Endothelial cell of umbilical vein (primary cell): ENCODE results near the gene DOCK1. TPM values are rescaled to one million over a fixed set of nuclear protein-coding genes. Genes with fewer than 3 reads are reported as not detected.

Experiments
- BruUV-seq: library from RNA; stranded (reverse); fragments of 400-500 nt; replicated peaks from 2 replicates; lab custom pipeline; 2021; lab: Mats Ljungman, UMichigan
- CTCF ChIA-PET: fragments of 300-600, 350-600 bp; sonication (Branson Sonifier 250); formaldehyde crosslinking; loops from one replicate; lab custom pipeline; 2021; ENCODE audit warnings: antibody characterized with exemption, inconsistent platforms; lab: Charles Lee
- POLR2A ChIA-PET: fragments of 300-600, 350-600 bp; sonication (Branson Sonifier 250); formaldehyde crosslinking; loops from one replicate; lab custom pipeline; 2021; ENCODE audit warnings: antibody characterized with exemption, inconsistent platforms; lab: Charles Lee
- DNase-seq: peaks from one replicate; pipeline ENCODE4 v3.0.0-alpha.2; 2011; ENCODE audit warnings: low read depth, low spot score
- FAIRE-seq: peaks from 2 replicates; lab custom pipeline; 2011; peaks lifted over from hg19 to GRCh38; lab: Jason Lieb, UNC
- H2AFZ ChIP-seq: 2 replicates; pipeline ENCODE4 v1.6.0; 2012; ENCODE audit warnings: low read depth, low read length, control low read depth, inconsistent platforms
- H3K27ac ChIP-seq: 2 replicates; pipeline ENCODE4 v1.5.1; 2011; ENCODE audit warnings: low read depth, mild to moderate bottlenecking, control low read depth, low read length, moderate library complexity; ENCODE audit not compliant: insufficient read depth
- H3K27me3 ChIP-seq, 2 experiments: 2 replicates each; pipeline versions ENCODE4 v1.6.0 to v1.6.1; 2011; ENCODE audit warnings: low read length in 2 of 2, mixed read lengths in 1 of 2; ENCODE audit not compliant: control insufficient read depth in 2 of 2, insufficient read depth in 2 of 2
- H3K36me3 ChIP-seq, 2 experiments: 2 replicates in 1 of 2; 3 replicates in 1 of 2; pipeline ENCODE4 v1.5.1; 2011; ENCODE audit warnings: low read length in 2 of 2, mild to moderate bottlenecking in 1 of 2, moderate library complexity in 1 of 2; ENCODE audit not compliant: control insufficient read depth in 2 of 2, insufficient read depth in 2 of 2; ENCODE audit errors: extremely low read depth in 1 of 2
- H3K4me1 ChIP-seq: 3 replicates; pipeline ENCODE4 v1.5.1; 2011; ENCODE audit warnings: mild to moderate bottlenecking, low read length; ENCODE audit not compliant: control insufficient read depth, insufficient read depth; ENCODE audit errors: extremely low read depth
- H3K4me2 ChIP-seq: 2 replicates; pipeline ENCODE4 v1.6.1; 2011; ENCODE audit warnings: low read length, control low read depth, mixed read lengths; ENCODE audit not compliant: insufficient read depth
- H3K4me3 ChIP-seq, 3 experiments: fragments of 200-600 bp in 1 of 3; sonication (generic), shearing (Covaris generic) in 1 of 3; replicated peaks in 1 of 3; 2 replicates each; pipeline ENCODE4 v1.5.1; 2011 to 2016; ENCODE audit warnings: control low read depth in 3 of 3, low read length in 3 of 3, mild to moderate bottlenecking in 2 of 3, inconsistent platforms in 1 of 3, low read depth in 1 of 3, moderate library complexity in 1 of 3; ENCODE audit not compliant: insufficient read depth in 1 of 3
- H3K79me2 ChIP-seq: 2 replicates; pipeline ENCODE4 v1.6.0; 2012; ENCODE audit warnings: low read length, inconsistent platforms; ENCODE audit not compliant: control insufficient read depth, insufficient read depth
- H3K9ac ChIP-seq: replicated peaks from 2 replicates; pipeline ENCODE3; 2011; ENCODE audit warnings: low read length, control low read depth; ENCODE audit not compliant: insufficient read depth; ENCODE audit errors: extremely low read depth
- H3K9me1 ChIP-seq: replicated peaks from 3 replicates; pipeline ENCODE4 v1.6.0; 2011; ENCODE audit warnings: mild to moderate bottlenecking, low read length; ENCODE audit not compliant: control insufficient read depth, insufficient read depth; ENCODE audit errors: extremely low read depth
- H3K9me3 ChIP-seq: replicated peaks from 2 replicates; pipeline ENCODE4 v1.5.1; 2012; ENCODE audit warnings: low read length, inconsistent platforms; ENCODE audit not compliant: control insufficient read depth, insufficient read depth
- H4K20me1 ChIP-seq: replicated peaks from 2 replicates; pipeline ENCODE3; 2011; ENCODE audit warnings: mild to moderate bottlenecking, low read length; ENCODE audit not compliant: control insufficient read depth, insufficient read depth; ENCODE audit errors: extremely low read depth
- EZH2 ChIP-seq: IDR thresholded peaks from 2 replicates; pipeline ENCODE4 v1.6.1; 2012; ENCODE audit warnings: borderline replicate concordance, low read depth, mild to moderate bottlenecking, moderate library complexity, low read length, inconsistent platforms; ENCODE audit not compliant: severe bottlenecking
- FOS ChIP-seq: IDR thresholded peaks from 2 replicates; pipeline ENCODE4 v1.6.1; 2011; ENCODE audit warnings: mild to moderate bottlenecking, low read length, moderate library complexity, borderline replicate concordance; ENCODE audit not compliant: insufficient read depth
- GATA2 ChIP-seq: IDR thresholded peaks from 2 replicates; pipeline ENCODE4 v1.7.0; 2011; ENCODE audit warnings: low read depth, mild to moderate bottlenecking, moderate library complexity, mixed read lengths, low read length; ENCODE audit not compliant: insufficient read length, insufficient read depth
- JUN ChIP-seq: IDR thresholded peaks from 2 replicates; pipeline ENCODE4 v1.6.1; 2011; ENCODE audit warnings: borderline replicate concordance, low read depth; ENCODE audit not compliant: insufficient read length, insufficient read depth
- MYC ChIP-seq: IDR thresholded peaks from one replicate; pipeline ENCODE4 v1.6.1; 2011; ENCODE audit warnings: mild to moderate bottlenecking, low read depth, low read length
- POLR2A ChIP-seq: IDR thresholded peaks from 2 replicates; pipeline ENCODE4 v1.6.1; 2012; ENCODE audit warnings: low read depth, mild to moderate bottlenecking, control low read depth, low read length
- POLR2AphosphoS5 ChIP-seq: IDR thresholded peaks from 2 replicates; pipeline ENCODE4 v1.6.1; 2012; ENCODE audit warnings: low read depth, mild to moderate bottlenecking, control low read depth, low read length, moderate library complexity; ENCODE audit not compliant: insufficient read depth
- dilution Hi-C: fragments of 300-500 bp; cut with MboI; formaldehyde crosslinking; loops from one replicate; pipeline ENCODE4 v1.15.0; 2019; ENCODE audit warnings: low sequenced_read_pairs; ENCODE audit not compliant: extremely low pct_ligation_motif_present
- intact Hi-C: fragments of 100-400 bp; cut with micrococcal nuclease; formaldehyde crosslinking; loops from one replicate; pipeline ENCODE4 v1.10.0; 2022
- polyA plus RNA-seq, 4 experiments: library from polyadenylated mRNA; depleted of rRNA in 3 of 4; stranded (reverse) in 3 of 4; unstranded in 1 of 4; fragments of >200 nt; gene quantifications; 2 replicates each; pipeline versions ENCODE4 v1.2.1 to v1.2.3, GENCODE V29; 2011 to 2012; ENCODE audit warnings: missing spikeins in 1 of 4
- total RNA-seq: library from RNA; stranded (reverse); gene quantifications from 2 replicates; pipeline ENCODE4 v1.2.3, GENCODE V29; 2021
- TF ChIP-seq, protein P1 (sequence below): IDR thresholded peaks from 2 replicates; pipeline ENCODE4 v1.6.1; 2011; ENCODE audit not compliant: insufficient read depth, insufficient read length
- TF ChIP-seq, protein P2 (sequence below), 2 donors: IDR thresholded peaks; 1 replicate in 1 of 2; 2 replicates in 1 of 2; pipeline ENCODE4 v1.5.1; 2011; ENCODE audit warnings: low read length in 2 of 2, mild to moderate bottlenecking in 2 of 2, moderate library complexity in 2 of 2, control low read depth in 1 of 2, inconsistent platforms in 1 of 2, low read depth in 1 of 2; ENCODE audit not compliant: insufficient read depth in 1 of 2; ENCODE audit errors: extremely low read depth in 1 of 2

DOCK1 gene
- total and polyA plus RNA-seq, 2 donors (not counting 3 experiments of a cell fraction or from before 2014, with no cell fraction given), result 22.5 to 83.1 TPM

DNA sequence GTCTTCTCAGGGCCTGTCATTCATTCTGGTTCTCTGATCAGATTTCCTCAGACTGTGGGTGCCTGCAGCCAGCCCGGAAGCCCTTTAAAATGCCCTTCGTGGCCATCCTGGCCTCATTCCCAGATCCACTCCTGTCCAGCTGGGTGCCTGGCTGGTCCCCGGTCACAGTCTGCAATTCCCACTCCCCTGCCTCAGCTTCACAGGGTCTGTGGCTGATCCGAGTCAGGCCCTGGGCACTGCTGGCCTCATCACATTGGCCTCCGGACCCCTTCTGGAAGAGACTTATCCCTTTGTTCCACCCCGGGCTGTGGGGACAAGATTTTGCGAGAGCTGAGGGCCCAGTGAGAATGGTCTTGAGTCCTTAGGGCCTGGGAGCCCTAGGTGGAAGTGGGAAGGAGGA, 12.1 kb downstream of the DOCK1 start:
- no peaks in the 10 kb centered on the region for H3K27me3 ChIP-seq
- peaks cover 91% of the 10 kb centered on the region for H3K79me2 ChIP-seq
- CTCF ChIA-PET, result interaction anchor here (1.6 kb wide), 1 partner anchor 983 kb away, joined by 4 read pairs; no protein-coding TSS in a partner anchor
- H3K4me3 ChIP-seq, result no peak overlapping the region
- no peak for FAIRE-seq
- POLR2A ChIA-PET, result no interaction called here
- no peak overlapping the region for H3K4me2 ChIP-seq
- TF ChIP-seq FOS (no peak), POLR2AphosphoS5 (no peak), MYC (no peak), GATA2 (no peak), EZH2 (no peak), POLR2A (no peak), JUN (no peak)
- TF ChIP-seq, protein P1, sequence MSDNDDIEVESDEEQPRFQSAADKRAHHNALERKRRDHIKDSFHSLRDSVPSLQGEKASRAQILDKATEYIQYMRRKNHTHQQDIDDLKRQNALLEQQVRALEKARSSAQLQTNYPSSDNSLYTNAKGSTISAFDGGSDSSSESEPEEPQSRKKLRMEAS, result no peak
- TF ChIP-seq, protein P2, sequence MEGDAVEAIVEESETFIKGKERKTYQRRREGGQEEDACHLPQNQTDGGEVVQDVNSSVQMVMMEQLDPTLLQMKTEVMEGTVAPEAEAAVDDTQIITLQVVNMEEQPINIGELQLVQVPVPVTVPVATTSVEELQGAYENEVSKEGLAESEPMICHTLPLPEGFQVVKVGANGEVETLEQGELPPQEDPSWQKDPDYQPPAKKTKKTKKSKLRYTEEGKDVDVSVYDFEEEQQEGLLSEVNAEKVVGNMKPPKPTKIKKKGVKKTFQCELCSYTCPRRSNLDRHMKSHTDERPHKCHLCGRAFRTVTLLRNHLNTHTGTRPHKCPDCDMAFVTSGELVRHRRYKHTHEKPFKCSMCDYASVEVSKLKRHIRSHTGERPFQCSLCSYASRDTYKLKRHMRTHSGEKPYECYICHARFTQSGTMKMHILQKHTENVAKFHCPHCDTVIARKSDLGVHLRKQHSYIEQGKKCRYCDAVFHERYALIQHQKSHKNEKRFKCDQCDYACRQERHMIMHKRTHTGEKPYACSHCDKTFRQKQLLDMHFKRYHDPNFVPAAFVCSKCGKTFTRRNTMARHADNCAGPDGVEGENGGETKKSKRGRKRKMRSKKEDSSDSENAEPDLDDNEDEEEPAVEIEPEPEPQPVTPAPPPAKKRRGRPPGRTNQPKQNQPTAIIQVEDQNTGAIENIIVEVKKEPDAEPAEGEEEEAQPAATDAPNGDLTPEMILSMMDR (IDR thresholded peaks at IDR 0.05; ENCODE audit: extremely low read depth in 1 of 2, insufficient read depth in 1 of 2, low read depth in 1 of 2, low read length in 2 of 2), result no peak
- intact Hi-C loops, result no loop called here
- no peaks in the 10 kb centered on the region for H3K36me3 ChIP-seq
- no peak overlapping the region for H3K9ac ChIP-seq
- dilution Hi-C loops, result no loop called here
- DNase-seq, result no peak
- peaks cover 3% of the 10 kb centered on the region for H3K4me1 ChIP-seq
- no TSS peak for BruUV-seq
- no peak overlapping the region for H3K27ac ChIP-seq
- H3K9me1 ChIP-seq, result peaks cover 3% of the 10 kb centered on the region
- H3K9me3 ChIP-seq, result no peaks in the 10 kb centered on the region
- peaks cover 13% of the 10 kb centered on the region for H4K20me1 ChIP-seq
- no peak overlapping the region for H2AFZ ChIP-seq
